ENCODE results near the gene ZMAT3. TPM values are rescaled to one million over a fixed set of nuclear protein-coding genes. Genes with fewer than 3 reads are reported as not detected.

Gene ZMAT3
- total and polyA plus RNA-seq, 2 of the 8 experiments (the other 6 are each of a cell fraction or from before 2014, with no cell fraction given) = 5.0 to 9.2 TPM

GRCh38 chr3:179036226-179036625 lies 35.4 kb downstream of the ZMAT3 start (continued):
- no peak for TF ChIP-seq CTBP2 (IDR thresholded peaks at IDR 0.05; ENCODE audit: borderline replicate concordance, insufficient read depth, insufficient read length, low read length)
- TF ChIP-seq RNF2 (IDR thresholded peaks at IDR 0.05; ENCODE audit: borderline replicate concordance, low read depth, low read length, missing control alignments, poor library complexity, severe bottlenecking) = no peak
- no peak for TF ChIP-seq CBX5 (IDR thresholded peaks at IDR 0.05; ENCODE audit: low read depth, low read length)
- TF ChIP-seq BCL11A (IDR thresholded peaks at IDR 0.05; ENCODE audit: low read depth in 2 of 2, low read length in 2 of 2) = no peak
